Measurements from ENCODE around the gene MSH3.

Gene MSH3

GRCh38 chr5:80757290-80757689, 102.8 kb downstream of the MSH3 start:
- Mint-ChIP-seq H3K9me3 (no peaks in the 10 kb centered on the region), H3K27ac (no peak overlapping the region)

GRCh38 chr5:80759866-80760577, 105.6 kb downstream of the MSH3 start:
- H3K36me3 Mint-ChIP-seq (ENCODE audit: low read depth), result peaks cover 7% of the 10 kb centered on the region
- no peak for TF ChIP-seq CTCF (IDR thresholded peaks at IDR 0.05; ENCODE audit: unreplicated experiment in 3 of 3)
- H3K4me3 Mint-ChIP-seq, result no peak overlapping the region
- H3K27me3 Mint-ChIP-seq (ENCODE audit: low read depth), result no peaks in the 10 kb centered on the region
- peaks cover 6% of the 10 kb centered on the region for H3K4me1 Mint-ChIP-seq
- no peaks in the 10 kb centered on the region for H3K9me3 Mint-ChIP-seq
- no peak overlapping the region for H3K27ac Mint-ChIP-seq

More at GRCh38 chr5:80757290-80757689, 102.8 kb downstream of the MSH3 start:
- no peak for TF ChIP-seq CTCF (IDR thresholded peaks at IDR 0.05; ENCODE audit: unreplicated experiment in 3 of 3)
- no peaks in the 10 kb centered on the region for H3K27me3 Mint-ChIP-seq (ENCODE audit: low read depth)
- H3K36me3 Mint-ChIP-seq (ENCODE audit: low read depth), result peaks cover 7% of the 10 kb centered on the region
- H3K4me1 Mint-ChIP-seq, result peaks cover 13% of the 10 kb centered on the region
- no peak overlapping the region for H3K4me3 Mint-ChIP-seq

- no peak overlapping the region for H3K27ac Mint-ChIP-seq
- TF ChIP-seq CTCF (IDR thresholded peaks at IDR 0.05; ENCODE audit: unreplicated experiment in 3 of 3), result no peak
- no peaks in the 10 kb centered on the region for H3K9me3 Mint-ChIP-seq
- H3K36me3 Mint-ChIP-seq (ENCODE audit: low read depth), result peaks cover 9% of the 10 kb centered on the region
- no peaks in the 10 kb centered on the region for H3K27me3 Mint-ChIP-seq (ENCODE audit: low read depth)
- no peaks in the 10 kb centered on the region for H3K4me1 Mint-ChIP-seq
- H3K4me3 Mint-ChIP-seq, result no peak overlapping the region
Measured at GRCh38 chr5:80760680-80761079, 106.2 kb downstream of the MSH3 start.

- no peaks in the 10 kb centered on the region for H3K4me1 Mint-ChIP-seq
- no peak overlapping the region for H3K27ac Mint-ChIP-seq
- no peaks in the 10 kb centered on the region for H3K9me3 Mint-ChIP-seq
- no peaks in the 10 kb centered on the region for H3K27me3 Mint-ChIP-seq (ENCODE audit: low read depth)
- H3K36me3 Mint-ChIP-seq (ENCODE audit: low read depth), result peaks cover 11% of the 10 kb centered on the region
- no peak for TF ChIP-seq CTCF (IDR thresholded peaks at IDR 0.05; ENCODE audit: unreplicated experiment in 3 of 3)
- H3K4me3 Mint-ChIP-seq, result no peak overlapping the region
Measured at GRCh38 chr5:80761176-80761575, 106.7 kb downstream of the MSH3 start.

GRCh38 chr5:80761966-80762365, 107.5 kb downstream of the MSH3 start:
- no peaks in the 10 kb centered on the region for H3K9me3 Mint-ChIP-seq
- H3K27ac Mint-ChIP-seq, result no peak overlapping the region
- no peaks in the 10 kb centered on the region for H3K27me3 Mint-ChIP-seq (ENCODE audit: low read depth)
- H3K4me1 Mint-ChIP-seq, result no peaks in the 10 kb centered on the region
- H3K36me3 Mint-ChIP-seq (ENCODE audit: low read depth), result peaks cover 11% of the 10 kb centered on the region
- no peak for TF ChIP-seq CTCF (IDR thresholded peaks at IDR 0.05; ENCODE audit: unreplicated experiment in 3 of 3)
- H3K4me3 Mint-ChIP-seq, result no peak overlapping the region

GRCh38 chr5:80762573-80762972, 108.1 kb downstream of the MSH3 start:
- Mint-ChIP-seq H3K4me1 (no peaks in the 10 kb centered on the region), H3K9me3 (no peaks in the 10 kb centered on the region), H3K36me3 (ENCODE audit: low read depth) (peaks cover 11% of the 10 kb centered on the region), H3K27me3 (ENCODE audit: low read depth) (no peaks in the 10 kb centered on the region), H3K4me3 (no peak overlapping the region), H3K27ac (no peak overlapping the region)
- TF ChIP-seq CTCF (IDR thresholded peaks at IDR 0.05; ENCODE audit: unreplicated experiment in 3 of 3), result no peak
